Islet of Langerhans (tissue), 1 donor: ENCODE results near the gene FCHSD2.
"Not testable (repeated sequence)": the region's sequence is repeated elsewhere in the genome, so short reads cannot be mapped to it uniquely, and the experiment has no call there.

Source experiments
- FAIRE-seq: peaks from one replicate; lab custom pipeline; 2011; peaks lifted over from hg19 to GRCh38; lab: Jason Lieb, UNC

The FCHSD2 gene

GRCh38 chr11:73147771-73148681 lies 5.9 kb upstream of the FCHSD2 start:
- FAIRE-seq: no peak

GRCh38 chr11:73145986-73146575 lies 4.0 kb upstream of the FCHSD2 start:
- FAIRE-seq: no peak

- FAIRE-seq: no peak
Measured at GRCh38 chr11:73143126-73143838, 1.2 kb upstream of the FCHSD2 start.

GRCh38 chr11:73141309-73142127 lies 600 bp downstream of the FCHSD2 start:
- FAIRE-seq: no peak

GRCh38 chr11:73141031-73141308 lies 1.1 kb downstream of the FCHSD2 start:
- FAIRE-seq: no peak

GRCh38 chr11:73140213-73141030 lies 1.7 kb downstream of the FCHSD2 start:
- FAIRE-seq: no peak

GRCh38 chr11:73139476-73140198 lies 2.5 kb downstream of the FCHSD2 start:
- FAIRE-seq: no peak

- no peak for FAIRE-seq
Measured at GRCh38 chr11:73137944-73138274, 4.2 kb downstream of the FCHSD2 start.

GRCh38 chr11:73137262-73137943 lies 4.7 kb downstream of the FCHSD2 start:
- no peak for FAIRE-seq

GRCh38 chr11:73136722-73137121 lies 5.4 kb downstream of the FCHSD2 start:
- FAIRE-seq: not testable (repeated sequence)

GRCh38 chr11:73135346-73136284 lies 6.5 kb downstream of the FCHSD2 start:
- no peak for FAIRE-seq

GRCh38 chr11:73132349-73132748 lies 9.8 kb downstream of the FCHSD2 start:
- FAIRE-seq: not testable (repeated sequence)

- no peak for FAIRE-seq
Measured at GRCh38 chr11:73130181-73130580, 11.9 kb downstream of the FCHSD2 start.

GRCh38 chr11:73129198-73129597 lies 12.9 kb downstream of the FCHSD2 start:
- FAIRE-seq: no peak

- no peak for FAIRE-seq
Measured at GRCh38 chr11:73126804-73127480, 15.2 kb downstream of the FCHSD2 start.

GRCh38 chr11:73124800-73125199 lies 17.3 kb downstream of the FCHSD2 start:
- no peak for FAIRE-seq

GRCh38 chr11:73123892-73124291 lies 18.2 kb downstream of the FCHSD2 start:
- not testable (repeated sequence) for FAIRE-seq

- no peak for FAIRE-seq
Measured at GRCh38 chr11:73121692-73122091, 20.4 kb downstream of the FCHSD2 start.

- no peak for FAIRE-seq
Measured at GRCh38 chr11:73117071-73117470, 25.0 kb downstream of the FCHSD2 start.
